ENCODE measurements around the gene CALU.

- TF ChIP-seq POLR2AphosphoS5 (IDR thresholded peaks at IDR 0.05) (no peak), CTCF (IDR thresholded peaks at IDR 0.05) (no peak), POLR2A (IDR thresholded peaks at IDR 0.05) (no peak)
These were observed 47.9 kb upstream of the CALU start for GRCh38 chr7:128691227-128691626.
